Colonic mucosa (tissue), 4 donors: ENCODE results near the gene TMEM134. TPM values are rescaled to one million over a fixed set of nuclear protein-coding genes. Genes with fewer than 3 reads are reported as not detected.

ENCODE experiments used
- DNase-seq: peaks from one replicate; pipeline ENCODE4 v3.0.0-alpha.2; 2020
- H3K27ac ChIP-seq: fragments of 200-600 bp; one replicate; pipeline ENCODE4 v1.8.0; 2021
- H3K27me3 ChIP-seq: fragments of 200-600 bp; one replicate; pipeline ENCODE4 v1.8.0; 2021
- H3K36me3 ChIP-seq: fragments of 200-600 bp; one replicate; pipeline ENCODE4 v1.8.0; 2021
- H3K4me1 ChIP-seq: fragments of 200-600 bp; one replicate; pipeline ENCODE4 v1.8.0; 2021; ENCODE audit warnings: mild to moderate bottlenecking
- H3K4me3 ChIP-seq: fragments of 200-600 bp; one replicate; pipeline ENCODE4 v1.8.0; 2021
- H3K9ac ChIP-seq, 2 donors: one replicate each; pipeline ENCODE4 v1.7.0; 2013; ENCODE audit warnings: control low read depth in 2 of 2, low read depth in 2 of 2, low read length in 2 of 2
- H3K9me3 ChIP-seq: fragments of 200-600 bp; one replicate; pipeline ENCODE4 v1.8.0; 2021
- intact Hi-C: fragments of 100-400 bp; cut with DNase I; formaldehyde crosslinking; loops from one replicate; pipeline ENCODE4 v1.14.1; 2022
- total RNA-seq, 2 donors: library from RNA; stranded (reverse); fragmentation: NEBNext Ultra II Directional in 1 of 2; extraction: Animal tissue kit (Norgen Biotek cat#: 25700) in 1 of 2; gene quantifications; one replicate each; pipeline ENCODE4 v1.2.1, GENCODE V29; 2021
- TF ChIP-seq, protein P1 (sequence below): fragments of 200-600 bp; IDR thresholded peaks from one replicate; pipeline ENCODE4 v1.8.0; 2022; ENCODE audit warnings: antibody characterized with exemption, mild to moderate bottlenecking
- donor health status: healthy.
- donor health status: DM: no; HTN: no; CAD: no.
- donor health status: DM: no; HTN: no; CAD: no.

TMEM134 gene
- total RNA-seq, 2 donors from 2014 or later, result 50.1 to 59.5 TPM

DNA sequence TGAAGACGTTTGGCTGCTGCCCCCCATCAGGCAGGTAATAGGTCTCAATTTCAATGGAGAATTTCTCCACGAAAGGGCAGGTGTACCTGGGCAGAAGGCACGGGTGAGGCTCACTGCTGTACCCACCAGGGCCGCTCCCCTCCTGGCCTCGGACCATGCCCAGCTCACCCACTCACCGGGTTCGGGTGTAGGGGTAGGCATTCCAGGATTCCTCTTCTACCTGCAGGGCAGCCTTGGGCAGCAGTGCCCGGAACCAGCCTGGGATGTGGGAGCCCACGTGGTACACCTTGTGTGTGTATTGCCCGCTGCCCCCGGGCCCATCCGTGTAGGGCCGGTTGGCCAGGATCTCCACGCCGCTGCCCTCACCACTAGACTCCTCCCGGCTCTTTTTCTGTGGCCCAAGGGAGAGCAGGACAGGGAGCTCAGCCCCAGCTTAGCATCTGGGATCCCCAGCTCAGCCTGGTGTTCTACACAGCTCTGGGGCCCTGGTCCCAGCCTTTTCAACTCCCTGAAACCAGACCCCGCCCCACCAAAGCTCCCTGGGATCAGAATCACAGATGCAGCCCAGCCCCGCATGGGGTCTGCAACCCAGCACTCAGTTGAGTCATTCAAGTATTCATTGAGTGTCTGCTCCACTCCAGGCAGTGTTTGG is 33.4 kb upstream of the TMEM134 start:
- no peak for DNase-seq
- intact Hi-C loops, result no loop called here
- Histone ChIP-seq H3K36me3 (peaks cover 9% of the 10 kb centered on the region), H3K27ac (no peak overlapping the region), H3K4me3 (no peak overlapping the region), H3K4me1 (peaks cover 23% of the 10 kb centered on the region), H3K27me3 (no peaks in the 10 kb centered on the region), H3K9me3 (no peaks in the 10 kb centered on the region), H3K9ac (no peak overlapping the region)
- TF ChIP-seq, protein P1, sequence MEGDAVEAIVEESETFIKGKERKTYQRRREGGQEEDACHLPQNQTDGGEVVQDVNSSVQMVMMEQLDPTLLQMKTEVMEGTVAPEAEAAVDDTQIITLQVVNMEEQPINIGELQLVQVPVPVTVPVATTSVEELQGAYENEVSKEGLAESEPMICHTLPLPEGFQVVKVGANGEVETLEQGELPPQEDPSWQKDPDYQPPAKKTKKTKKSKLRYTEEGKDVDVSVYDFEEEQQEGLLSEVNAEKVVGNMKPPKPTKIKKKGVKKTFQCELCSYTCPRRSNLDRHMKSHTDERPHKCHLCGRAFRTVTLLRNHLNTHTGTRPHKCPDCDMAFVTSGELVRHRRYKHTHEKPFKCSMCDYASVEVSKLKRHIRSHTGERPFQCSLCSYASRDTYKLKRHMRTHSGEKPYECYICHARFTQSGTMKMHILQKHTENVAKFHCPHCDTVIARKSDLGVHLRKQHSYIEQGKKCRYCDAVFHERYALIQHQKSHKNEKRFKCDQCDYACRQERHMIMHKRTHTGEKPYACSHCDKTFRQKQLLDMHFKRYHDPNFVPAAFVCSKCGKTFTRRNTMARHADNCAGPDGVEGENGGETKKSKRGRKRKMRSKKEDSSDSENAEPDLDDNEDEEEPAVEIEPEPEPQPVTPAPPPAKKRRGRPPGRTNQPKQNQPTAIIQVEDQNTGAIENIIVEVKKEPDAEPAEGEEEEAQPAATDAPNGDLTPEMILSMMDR, result no peak

DNA sequence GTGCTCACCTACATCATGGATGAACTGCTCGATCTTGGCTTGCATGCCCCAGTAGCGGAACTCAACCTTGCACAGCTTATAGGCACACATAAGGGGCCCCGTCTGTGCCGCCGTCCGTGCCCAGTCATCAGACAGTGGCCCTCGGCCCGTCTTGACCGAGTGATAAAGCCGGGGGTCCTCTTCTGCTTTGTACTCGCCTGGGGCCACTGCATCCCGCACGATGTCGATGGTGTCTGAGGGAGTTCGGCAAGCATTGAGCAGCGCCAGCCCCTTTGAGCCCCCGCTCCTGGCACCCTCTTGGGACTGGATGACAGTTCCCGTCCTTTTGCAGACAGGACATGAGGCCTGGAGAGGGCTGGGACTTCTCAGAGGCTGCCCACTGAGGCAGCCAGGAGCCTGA is 32.8 kb upstream of the TMEM134 start:
- H3K4me3 ChIP-seq, result no peak overlapping the region
- no peaks in the 10 kb centered on the region for H3K27me3 ChIP-seq
- TF ChIP-seq, protein P1, result no peak
- H3K9ac ChIP-seq, result no peak overlapping the region
- H3K27ac ChIP-seq, result no peak overlapping the region
- DNase-seq, result no peak
- H3K9me3 ChIP-seq, result no peaks in the 10 kb centered on the region
- H3K4me1 ChIP-seq, result peaks cover 19% of the 10 kb centered on the region
- intact Hi-C loops, result no loop called here
- H3K36me3 ChIP-seq, result peaks cover 9% of the 10 kb centered on the region

- no peak for DNase-seq
- Histone ChIP-seq H3K4me3 (no peak overlapping the region), H3K9me3 (no peaks in the 10 kb centered on the region), H3K36me3 (peaks cover 9% of the 10 kb centered on the region), H3K4me1 (peaks cover 12% of the 10 kb centered on the region), H3K27me3 (no peaks in the 10 kb centered on the region), H3K27ac (no peak overlapping the region), H3K9ac (no peak overlapping the region)
- TF ChIP-seq, protein P1, result no peak
- intact Hi-C loops, result no loop called here
Observed at GRCh38 chr11:67500831-67501715, 32.0 kb upstream of the TMEM134 start.

- no peak overlapping the region for H3K9ac ChIP-seq
- H3K27me3 ChIP-seq, result no peaks in the 10 kb centered on the region
- intact Hi-C loops, result no loop called here
- peaks cover 9% of the 10 kb centered on the region for H3K36me3 ChIP-seq
- H3K27ac ChIP-seq, result no peak overlapping the region
- DNase-seq, result no peak
- TF ChIP-seq, protein P1, result no peak
- H3K4me1 ChIP-seq, result peaks cover 7% of the 10 kb centered on the region
- no peaks in the 10 kb centered on the region for H3K9me3 ChIP-seq
- H3K4me3 ChIP-seq, result no peak overlapping the region
Observed at GRCh38 chr11:67500484-67500821, 31.4 kb upstream of the TMEM134 start.

GRCh38 chr11:67499808-67500483 is 30.9 kb upstream of the TMEM134 start:
- H3K27ac ChIP-seq, result no peak overlapping the region
- H3K27me3 ChIP-seq, result no peaks in the 10 kb centered on the region
- peaks cover 9% of the 10 kb centered on the region for H3K36me3 ChIP-seq
- TF ChIP-seq, protein P1, result no peak
- H3K4me3 ChIP-seq, result no peak overlapping the region
- no peak overlapping the region for H3K9ac ChIP-seq
- no peak for DNase-seq
- intact Hi-C loops, result no loop called here
- no peaks in the 10 kb centered on the region for H3K9me3 ChIP-seq
- peaks cover 6% of the 10 kb centered on the region for H3K4me1 ChIP-seq
